C4-2B (cell line): ENCODE results near the gene ELFN1.
A peak's percentile ranks its signal among the peaks of the same experiment; 100 is the strongest.

Experiments used
- H3K27ac ChIP-seq: fragments of 450-650 bp; 2 replicates; pipeline ENCODE4 v1.5.1; 2017
- ZFX ChIP-seq: fragments of 450-650 bp; IDR thresholded peaks from 2 replicates; pipeline ENCODE4 v1.6.1; 2017
- TF ChIP-seq, protein P1 (sequence below): fragments of 450-650 bp; conservative IDR thresholded peaks from 2 replicates; pipeline ENCODE4 v1.5.1; 2017; ENCODE audit warnings: mild to moderate bottlenecking

ELFN1 gene

DNA sequence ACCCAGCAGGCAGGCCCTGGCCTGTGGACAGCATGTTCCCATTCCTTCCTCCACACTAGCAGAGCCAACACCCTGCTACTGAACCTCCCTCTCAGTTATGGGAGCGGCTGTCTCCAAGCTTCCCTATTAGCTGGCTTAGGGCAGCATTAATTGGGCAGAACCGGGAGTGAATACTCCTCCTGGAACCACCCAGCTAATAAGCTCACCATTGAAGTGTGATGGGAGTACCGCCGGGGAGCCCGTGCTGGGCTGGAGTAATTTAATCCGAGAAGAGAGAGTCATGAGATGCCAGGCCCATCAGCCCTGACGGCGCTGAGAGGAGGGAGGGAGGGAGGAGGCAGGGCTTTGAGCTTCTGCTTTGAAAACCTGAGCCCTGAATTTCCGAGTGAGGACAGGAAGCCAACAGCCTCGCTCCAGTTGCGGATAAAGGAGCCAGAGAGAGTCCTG, 31.8 kb upstream of the ELFN1 start:
- TF ChIP-seq ZFX, result no peak
- no peak overlapping the region for H3K27ac ChIP-seq

DNA sequence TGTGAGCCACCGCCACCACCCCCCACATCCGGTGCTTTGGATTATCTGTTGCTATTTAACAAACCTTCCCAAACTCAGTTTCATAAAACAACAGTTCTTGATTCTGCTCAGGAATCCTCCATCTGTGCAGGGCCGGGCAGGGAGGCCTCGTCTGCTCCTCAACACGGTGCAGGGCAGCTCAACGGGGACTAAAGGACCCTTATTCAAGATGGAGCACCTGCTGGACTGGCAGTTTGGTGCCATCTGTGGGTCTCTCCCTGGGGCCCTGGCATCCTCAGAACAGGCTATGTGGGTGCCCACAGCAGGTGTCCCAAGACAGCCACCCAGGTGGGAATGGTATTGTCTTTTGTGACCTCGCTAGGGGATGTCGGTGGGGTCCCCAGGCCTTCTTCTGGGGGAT, 31.0 kb upstream of the ELFN1 start:
- no peak for TF ChIP-seq ZFX
- TF ChIP-seq, protein P1, sequence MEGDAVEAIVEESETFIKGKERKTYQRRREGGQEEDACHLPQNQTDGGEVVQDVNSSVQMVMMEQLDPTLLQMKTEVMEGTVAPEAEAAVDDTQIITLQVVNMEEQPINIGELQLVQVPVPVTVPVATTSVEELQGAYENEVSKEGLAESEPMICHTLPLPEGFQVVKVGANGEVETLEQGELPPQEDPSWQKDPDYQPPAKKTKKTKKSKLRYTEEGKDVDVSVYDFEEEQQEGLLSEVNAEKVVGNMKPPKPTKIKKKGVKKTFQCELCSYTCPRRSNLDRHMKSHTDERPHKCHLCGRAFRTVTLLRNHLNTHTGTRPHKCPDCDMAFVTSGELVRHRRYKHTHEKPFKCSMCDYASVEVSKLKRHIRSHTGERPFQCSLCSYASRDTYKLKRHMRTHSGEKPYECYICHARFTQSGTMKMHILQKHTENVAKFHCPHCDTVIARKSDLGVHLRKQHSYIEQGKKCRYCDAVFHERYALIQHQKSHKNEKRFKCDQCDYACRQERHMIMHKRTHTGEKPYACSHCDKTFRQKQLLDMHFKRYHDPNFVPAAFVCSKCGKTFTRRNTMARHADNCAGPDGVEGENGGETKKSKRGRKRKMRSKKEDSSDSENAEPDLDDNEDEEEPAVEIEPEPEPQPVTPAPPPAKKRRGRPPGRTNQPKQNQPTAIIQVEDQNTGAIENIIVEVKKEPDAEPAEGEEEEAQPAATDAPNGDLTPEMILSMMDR, result no peak
- no peak overlapping the region for H3K27ac ChIP-seq

DNA sequence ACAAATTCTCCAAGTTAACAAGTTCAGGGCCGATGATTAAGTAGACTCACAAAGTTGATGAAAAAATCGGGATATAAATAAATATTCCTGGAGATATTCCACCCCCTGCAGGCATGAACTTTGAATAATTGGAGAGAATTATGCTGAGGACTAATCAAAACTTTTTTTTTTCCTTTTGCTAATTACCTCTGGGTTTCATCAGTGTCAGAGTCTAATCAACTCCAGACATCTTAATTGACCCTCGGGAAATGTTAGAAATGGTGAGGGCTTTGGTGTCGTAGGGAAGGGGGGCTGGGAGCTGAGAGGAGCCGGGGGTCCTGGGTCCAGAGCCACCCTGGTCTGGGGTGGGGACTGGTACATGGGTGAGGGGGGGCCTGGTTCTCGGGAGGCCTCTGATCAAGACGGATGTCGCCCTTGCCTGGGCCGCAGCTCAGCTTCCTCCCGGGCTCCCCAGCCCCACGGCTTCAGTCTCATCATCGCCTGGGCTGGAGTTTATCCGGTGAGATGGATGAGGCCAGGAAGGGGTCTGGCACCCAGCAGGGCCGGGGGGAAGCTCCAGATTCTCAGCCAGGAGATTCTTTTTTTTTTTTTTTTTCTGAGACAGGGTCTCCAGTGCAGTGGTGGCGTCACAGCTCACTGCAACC, 30.4 kb upstream of the ELFN1 start:
- TF ChIP-seq, protein P1, result no peak
- no peak for TF ChIP-seq ZFX
- H3K27ac ChIP-seq, result no peak overlapping the region

DNA sequence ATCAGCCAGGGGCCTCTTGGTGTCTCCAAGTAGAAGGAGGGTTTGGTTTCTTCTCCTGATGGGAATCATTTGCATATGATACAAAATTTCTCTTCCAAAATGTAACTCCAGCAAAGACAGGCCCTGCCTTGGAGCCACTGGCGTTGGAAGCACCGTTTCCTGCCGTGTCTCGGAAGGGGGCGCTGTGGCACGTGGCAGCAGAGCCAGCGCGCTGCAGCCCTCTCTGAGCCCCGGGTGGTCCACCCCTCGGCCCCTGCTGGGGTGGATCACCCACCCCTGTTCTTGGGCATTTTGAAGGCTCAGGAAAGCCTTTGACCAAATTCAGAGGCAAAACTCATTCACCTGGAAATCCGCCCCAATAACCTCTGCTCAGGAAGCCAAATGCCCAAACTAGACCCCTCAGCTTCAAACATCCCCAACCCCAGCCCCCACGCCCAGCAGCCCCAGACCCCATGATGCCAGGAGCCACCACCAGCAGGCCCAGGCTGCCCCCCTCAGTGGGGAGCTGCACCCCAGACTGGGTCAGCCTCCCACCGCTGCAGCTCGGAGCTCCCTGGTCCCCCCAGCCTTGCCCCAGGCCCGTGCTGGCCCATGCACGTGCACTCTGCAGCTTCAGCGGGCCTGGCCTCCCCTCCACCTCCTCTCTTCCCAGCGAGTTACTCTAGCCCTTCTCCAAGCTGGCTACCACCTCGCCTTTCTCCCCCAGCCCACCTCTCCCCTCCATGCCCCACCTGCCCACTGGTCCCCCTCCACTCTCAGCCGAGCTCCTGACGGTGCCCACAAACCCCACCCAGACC, 29.5 kb upstream of the ELFN1 start:
- no peak overlapping the region for H3K27ac ChIP-seq
- TF ChIP-seq ZFX, result no peak
- TF ChIP-seq, protein P1, result peak; percentile 77

DNA sequence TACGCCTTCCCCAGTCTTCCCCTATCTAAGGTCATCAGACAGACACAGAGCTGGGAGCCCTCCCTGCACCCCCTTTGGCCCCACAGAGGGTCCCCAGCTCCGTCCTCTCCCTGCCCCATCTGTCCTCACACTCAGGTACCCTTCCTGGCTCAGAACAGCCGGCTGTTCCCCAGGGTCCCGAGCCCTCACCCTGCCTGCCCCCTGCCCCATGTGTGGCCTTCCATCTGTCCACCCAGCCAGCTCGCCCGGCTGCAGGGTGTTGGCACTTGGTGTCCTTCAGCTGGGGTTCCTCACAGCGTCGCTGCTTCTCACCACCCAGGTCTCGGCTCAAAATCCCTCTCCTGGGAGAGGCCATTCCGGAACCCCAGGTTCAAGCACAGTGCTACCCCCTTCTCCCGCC, 28.9 kb upstream of the ELFN1 start:
- TF ChIP-seq ZFX, result no peak
- TF ChIP-seq, protein P1, result no peak
- H3K27ac ChIP-seq, result no peak overlapping the region

DNA sequence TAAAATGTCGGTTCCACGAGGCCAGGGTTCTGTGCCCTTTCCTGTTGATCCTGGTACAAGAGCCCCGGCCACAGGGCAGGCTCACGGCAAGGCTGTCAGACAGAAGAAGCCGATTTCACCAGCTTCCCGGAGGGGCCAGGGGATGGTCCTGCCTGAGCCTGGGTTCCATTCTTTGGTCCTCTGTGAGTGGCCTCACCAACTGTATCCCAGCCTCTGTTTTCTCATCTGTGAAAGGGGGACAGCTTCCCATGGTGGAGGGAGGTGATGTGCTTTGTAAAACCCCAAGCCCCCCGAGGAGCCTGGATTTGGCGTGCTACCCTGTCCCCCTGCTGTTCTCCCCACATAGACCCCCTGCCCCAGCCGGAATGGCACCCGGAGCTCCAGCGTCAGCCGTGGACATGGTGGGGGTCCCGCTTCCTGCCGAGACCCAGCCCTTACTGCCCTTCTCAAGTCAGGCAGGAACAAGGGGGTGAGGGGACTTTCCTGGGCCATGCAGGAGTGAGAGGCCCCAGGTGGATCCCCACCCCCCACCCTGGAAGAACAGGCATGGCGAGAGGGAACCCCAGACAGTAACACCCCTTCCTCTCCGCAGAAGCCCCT, 28.3 kb upstream of the ELFN1 start:
- TF ChIP-seq ZFX, result no peak
- TF ChIP-seq, protein P1, result no peak
- H3K27ac ChIP-seq, result no peak overlapping the region

DNA sequence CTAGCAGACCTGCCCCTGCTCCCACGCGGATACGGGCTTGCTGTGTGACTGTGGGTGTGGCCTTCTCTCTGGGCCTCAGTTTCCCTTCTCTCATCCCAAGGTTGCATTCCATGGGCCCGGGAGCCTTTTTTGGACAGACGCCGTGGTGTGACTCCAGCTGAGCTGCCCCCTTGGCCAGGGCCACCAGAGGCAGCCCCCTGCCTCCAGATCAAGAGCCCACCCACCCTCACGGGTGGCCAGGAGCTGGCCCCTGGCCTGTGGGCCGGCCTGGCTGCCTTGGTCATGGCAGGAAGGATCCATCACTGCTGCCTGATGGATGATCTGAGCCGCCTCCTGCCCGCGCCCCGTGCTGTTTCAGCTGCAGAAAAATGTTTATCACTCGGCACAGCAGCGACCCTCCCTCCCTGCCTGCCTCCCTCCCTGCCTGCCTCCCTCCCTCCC, 27.8 kb upstream of the ELFN1 start:
- no peak overlapping the region for H3K27ac ChIP-seq
- TF ChIP-seq ZFX, result no peak
- TF ChIP-seq, protein P1, result no peak
